HFFc6 (cell line): ENCODE results near the gene TPO. TPM values are rescaled to one million over a fixed set of nuclear protein-coding genes. Genes with fewer than 3 reads are reported as not detected.

ENCODE experiments used
- DNase-seq: peaks from one replicate; pipeline ENCODE4 v3.0.0-alpha.2; 2018
- H3K27ac Mint-ChIP-seq: 2 replicates; pipeline ENCODE4 v1.8.0; 2020; ENCODE audit warnings: mild to moderate bottlenecking, mixed read lengths
- H3K27me3 Mint-ChIP-seq: 2 replicates; pipeline ENCODE4 v1.8.0; 2021; ENCODE audit warnings: mild to moderate bottlenecking, moderate library complexity, mixed read lengths; ENCODE audit not compliant: insufficient read depth
- H3K36me3 Mint-ChIP-seq: 2 replicates; pipeline ENCODE4 v1.8.0; 2021; ENCODE audit warnings: low read depth, mixed read lengths
- H3K4me1 Mint-ChIP-seq: 2 replicates; pipeline ENCODE4 v1.8.0; 2020; ENCODE audit warnings: low read depth, mixed read lengths
- H3K4me3 Mint-ChIP-seq: 2 replicates; pipeline ENCODE4 v1.8.0; 2020; ENCODE audit warnings: mild to moderate bottlenecking, moderate library complexity, mixed read lengths
- H3K9me3 Mint-ChIP-seq: 2 replicates; pipeline ENCODE4 v1.8.0; 2020; ENCODE audit warnings: mild to moderate bottlenecking, mixed read lengths
- total RNA-seq, 6 experiments: library from RNA; stranded (reverse); fragmentation: NEBNext Ultra II Directional; extraction: Animal tissue kit (Norgen Biotek cat#: 25700); gene quantifications; 2 replicates in 1 of 6; 3 replicates in 5 of 6; pipeline ENCODE4 v1.2.3, GENCODE V29; 2021
- TF ChIP-seq, protein P1 (sequence below): fragments of 200-600 bp; sonication (generic); IDR thresholded peaks from 2 replicates; pipeline ENCODE4 v1.5.0; 2021; ENCODE audit warnings: antibody characterized with exemption, mild to moderate bottlenecking

TPO gene
- total RNA-seq, 6 experiments from 2014 or later: not detected

DNA sequence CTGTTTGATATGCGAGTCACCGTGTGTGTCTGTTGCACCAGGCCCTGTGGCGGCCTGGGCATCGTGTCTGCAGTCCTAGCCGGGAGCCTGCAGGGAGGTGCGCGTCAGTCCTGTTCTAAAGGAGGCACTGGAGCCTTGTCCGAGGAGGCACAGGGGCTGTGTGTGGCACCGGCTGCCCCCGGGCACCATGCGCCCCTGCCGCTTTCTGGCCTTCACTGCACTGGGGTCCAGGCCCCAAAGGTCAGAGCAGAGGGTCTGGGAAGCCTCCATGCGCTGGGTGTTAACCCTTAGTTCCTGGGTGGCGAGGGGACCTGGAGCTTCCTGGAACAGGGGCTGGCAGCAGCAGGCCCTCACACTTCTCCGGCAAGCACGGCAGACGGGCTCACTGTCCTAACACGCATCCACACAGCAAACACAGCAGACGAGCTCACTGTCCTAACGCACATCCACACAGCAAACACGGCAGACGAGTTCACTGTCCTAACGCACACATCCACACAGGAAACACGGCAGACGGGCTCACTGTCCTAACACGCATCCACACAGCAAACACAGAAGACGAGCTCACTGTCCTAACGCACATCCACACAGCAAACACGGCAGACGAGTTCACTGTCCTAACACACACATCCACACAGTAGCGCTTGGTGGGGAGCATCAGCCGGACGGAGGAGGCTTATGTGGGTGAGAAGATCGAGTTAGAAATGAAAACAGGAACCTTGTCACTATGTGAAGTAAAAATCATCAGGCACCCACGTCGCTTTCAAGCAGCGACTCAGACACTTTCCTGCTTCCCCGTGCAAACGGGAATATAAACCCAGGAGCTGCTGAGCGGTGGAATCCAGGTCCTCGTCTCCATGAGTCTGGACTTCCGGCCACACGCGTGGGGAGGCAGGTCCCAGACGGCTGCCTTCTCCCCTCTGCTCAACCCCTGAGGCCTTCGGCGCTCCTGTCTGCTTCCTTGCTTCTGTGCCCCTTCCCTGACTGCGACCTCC, 65.3 kb downstream of the TPO start:
- no peak overlapping the region for H3K4me3 Mint-ChIP-seq
- H3K9me3 Mint-ChIP-seq: peaks cover 13% of the 10 kb centered on the region; the same call in 1 of the 2 replicates
- H3K4me1 Mint-ChIP-seq: no peaks in the 10 kb centered on the region
- no peak for DNase-seq
- H3K36me3 Mint-ChIP-seq: no peaks in the 10 kb centered on the region
- TF ChIP-seq, protein P1, sequence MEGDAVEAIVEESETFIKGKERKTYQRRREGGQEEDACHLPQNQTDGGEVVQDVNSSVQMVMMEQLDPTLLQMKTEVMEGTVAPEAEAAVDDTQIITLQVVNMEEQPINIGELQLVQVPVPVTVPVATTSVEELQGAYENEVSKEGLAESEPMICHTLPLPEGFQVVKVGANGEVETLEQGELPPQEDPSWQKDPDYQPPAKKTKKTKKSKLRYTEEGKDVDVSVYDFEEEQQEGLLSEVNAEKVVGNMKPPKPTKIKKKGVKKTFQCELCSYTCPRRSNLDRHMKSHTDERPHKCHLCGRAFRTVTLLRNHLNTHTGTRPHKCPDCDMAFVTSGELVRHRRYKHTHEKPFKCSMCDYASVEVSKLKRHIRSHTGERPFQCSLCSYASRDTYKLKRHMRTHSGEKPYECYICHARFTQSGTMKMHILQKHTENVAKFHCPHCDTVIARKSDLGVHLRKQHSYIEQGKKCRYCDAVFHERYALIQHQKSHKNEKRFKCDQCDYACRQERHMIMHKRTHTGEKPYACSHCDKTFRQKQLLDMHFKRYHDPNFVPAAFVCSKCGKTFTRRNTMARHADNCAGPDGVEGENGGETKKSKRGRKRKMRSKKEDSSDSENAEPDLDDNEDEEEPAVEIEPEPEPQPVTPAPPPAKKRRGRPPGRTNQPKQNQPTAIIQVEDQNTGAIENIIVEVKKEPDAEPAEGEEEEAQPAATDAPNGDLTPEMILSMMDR: no peak
- H3K27me3 Mint-ChIP-seq: peaks cover 7% of the 10 kb centered on the region
- H3K27ac Mint-ChIP-seq: no peak overlapping the region

DNA sequence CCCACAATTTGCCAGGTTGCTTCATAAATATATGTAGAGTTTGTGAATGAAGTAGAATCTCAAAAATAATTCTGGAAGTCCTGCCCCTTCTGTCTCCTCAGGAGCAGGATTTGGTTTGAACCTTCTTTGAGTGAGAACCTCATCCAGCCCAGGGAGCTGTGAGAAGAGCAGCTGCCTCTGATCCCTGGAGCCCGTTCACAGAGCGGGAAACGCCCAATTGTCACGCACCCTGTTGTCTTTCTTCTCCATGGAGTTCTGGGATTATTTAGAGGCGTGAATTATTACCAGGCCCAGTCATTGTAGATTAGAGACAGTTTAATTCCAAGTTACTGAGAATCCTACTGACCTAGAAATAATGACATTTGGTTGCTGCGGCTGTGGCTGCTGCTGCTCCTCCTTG, 66.1 kb downstream of the TPO start:
- TF ChIP-seq, protein P1: no peak
- DNase-seq: no peak
- Mint-ChIP-seq H3K36me3 (no peaks in the 10 kb centered on the region), H3K27ac (no peak overlapping the region), H3K4me3 (no peak overlapping the region), H3K27me3 (peaks cover 10% of the 10 kb centered on the region), H3K9me3 (peaks cover 13% of the 10 kb centered on the region; the same call in 1 of the 2 replicates), H3K4me1 (no peaks in the 10 kb centered on the region)

DNA sequence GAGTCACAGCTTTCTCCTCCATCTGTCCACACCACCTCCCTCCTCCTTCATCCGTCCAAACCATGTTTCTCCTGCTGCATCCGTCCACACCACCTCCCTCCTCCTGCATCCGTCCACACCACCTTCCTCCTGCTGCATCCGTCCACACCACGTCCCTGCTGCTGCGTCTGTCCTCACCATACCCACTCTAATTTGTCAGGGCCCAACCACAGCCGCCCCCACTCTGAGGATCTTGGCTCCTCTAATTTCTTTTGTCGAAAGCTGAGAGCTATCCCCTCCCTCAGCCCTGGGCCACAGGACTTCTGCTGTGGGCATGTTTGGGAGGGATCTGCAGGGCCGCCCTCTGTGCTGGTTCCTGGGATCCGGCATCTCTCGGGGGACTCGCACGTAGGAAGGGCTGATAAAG, 67.4 kb downstream of the TPO start:
- no peak for DNase-seq
- no peak overlapping the region for H3K4me3 Mint-ChIP-seq
- H3K27ac Mint-ChIP-seq: no peak overlapping the region
- H3K27me3 Mint-ChIP-seq: peaks cover 10% of the 10 kb centered on the region
- no peaks in the 10 kb centered on the region for H3K36me3 Mint-ChIP-seq
- H3K9me3 Mint-ChIP-seq: peaks cover 13% of the 10 kb centered on the region; the same call in 1 of the 2 replicates
- no peaks in the 10 kb centered on the region for H3K4me1 Mint-ChIP-seq
- TF ChIP-seq, protein P1: no peak

DNA sequence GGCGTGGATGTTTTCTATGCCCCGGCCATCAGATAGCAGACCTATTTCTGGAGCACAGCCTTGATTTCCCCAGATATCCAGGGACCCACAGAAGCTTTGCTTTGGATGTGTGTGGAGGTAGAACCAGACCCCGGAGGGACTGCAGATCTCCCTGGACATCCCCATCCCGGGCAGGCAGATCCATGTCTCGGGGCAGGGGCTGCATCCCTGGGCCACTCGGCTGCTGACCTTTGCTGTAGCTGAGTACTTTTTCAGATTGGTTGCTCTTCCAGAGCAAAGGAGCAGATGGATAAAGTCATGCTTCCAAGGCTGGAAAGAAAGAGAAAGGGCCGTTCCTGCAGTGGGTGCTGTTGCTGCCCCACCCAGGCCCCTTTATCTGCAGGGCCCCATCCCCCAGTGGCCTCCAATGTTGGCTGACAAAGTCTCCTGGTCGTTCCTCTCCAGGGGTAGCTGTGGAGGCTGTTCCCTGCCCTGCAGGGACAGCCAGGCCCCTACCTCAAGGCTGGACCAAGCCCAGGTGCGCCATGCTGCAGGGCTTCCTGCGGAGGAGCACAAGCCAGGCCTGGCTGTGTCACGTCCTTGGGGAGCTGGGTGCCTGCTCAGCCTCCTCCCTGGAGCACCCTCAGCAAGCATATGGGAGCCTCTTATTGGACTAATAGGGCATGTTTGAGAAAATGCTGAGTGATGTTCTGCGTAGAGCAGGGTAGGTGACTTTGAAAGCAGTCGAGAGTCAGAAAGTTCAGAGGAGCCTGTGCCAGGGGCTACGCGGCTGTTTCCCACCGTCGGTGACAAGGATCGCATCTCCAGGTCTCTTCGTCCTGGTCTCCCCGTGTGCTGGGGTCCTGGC, 68.4 kb downstream of the TPO start:
- Mint-ChIP-seq H3K9me3 (peaks cover 4% of the 10 kb centered on the region; the same call in 1 of the 2 replicates), H3K36me3 (no peaks in the 10 kb centered on the region), H3K27ac (no peak overlapping the region), H3K4me3 (no peak overlapping the region), H3K27me3 (peaks cover 10% of the 10 kb centered on the region), H3K4me1 (no peaks in the 10 kb centered on the region)
- DNase-seq: no peak
- TF ChIP-seq, protein P1: no peak

DNA sequence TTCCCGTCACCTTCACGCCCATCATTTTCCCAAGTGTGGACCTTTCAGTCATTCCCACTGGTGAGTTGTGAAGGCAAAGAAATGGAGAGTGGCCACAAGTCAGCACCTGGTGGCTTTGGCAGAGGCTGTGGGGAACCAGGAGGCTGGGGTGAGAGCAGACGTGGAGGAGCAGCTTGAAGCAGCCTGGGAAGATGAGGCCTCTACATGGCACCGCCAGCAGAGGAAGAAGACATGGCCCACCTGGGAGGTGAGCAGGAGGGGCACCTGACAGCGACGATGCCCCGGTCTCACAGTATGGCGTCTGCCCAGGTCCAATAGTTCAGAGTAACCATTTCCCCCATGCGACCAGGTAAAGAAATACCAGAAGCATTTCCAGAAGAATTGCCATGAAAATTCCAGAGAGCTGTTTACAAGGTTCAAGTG, 69.0 kb downstream of the TPO start:
- Mint-ChIP-seq H3K36me3 (no peaks in the 10 kb centered on the region), H3K9me3 (peaks cover 4% of the 10 kb centered on the region; the same call in 1 of the 2 replicates), H3K27me3 (peaks cover 10% of the 10 kb centered on the region), H3K4me3 (no peak overlapping the region), H3K27ac (no peak overlapping the region), H3K4me1 (no peaks in the 10 kb centered on the region)
- TF ChIP-seq, protein P1: no peak
- no peak for DNase-seq
